Colonic mucosa (tissue), 4 donors: ENCODE measurements around the gene HGF. TPM values are rescaled to one million over a fixed set of nuclear protein-coding genes. Genes with fewer than 3 reads are reported as not detected.

Experiments used
- DNase-seq: peaks from one replicate; pipeline ENCODE4 v3.0.0-alpha.2; 2020
- H3K27ac ChIP-seq: fragments of 200-600 bp; one replicate; pipeline ENCODE4 v1.8.0; 2021
- H3K27me3 ChIP-seq: fragments of 200-600 bp; one replicate; pipeline ENCODE4 v1.8.0; 2021
- H3K36me3 ChIP-seq: fragments of 200-600 bp; one replicate; pipeline ENCODE4 v1.8.0; 2021
- H3K4me1 ChIP-seq: fragments of 200-600 bp; one replicate; pipeline ENCODE4 v1.8.0; 2021; ENCODE audit warnings: mild to moderate bottlenecking
- H3K4me3 ChIP-seq: fragments of 200-600 bp; one replicate; pipeline ENCODE4 v1.8.0; 2021
- H3K9ac ChIP-seq, 2 donors: one replicate each; pipeline ENCODE4 v1.7.0; 2013; ENCODE audit warnings: control low read depth in 2 of 2, low read depth in 2 of 2, low read length in 2 of 2
- H3K9me3 ChIP-seq: fragments of 200-600 bp; one replicate; pipeline ENCODE4 v1.8.0; 2021
- intact Hi-C: fragments of 100-400 bp; cut with DNase I; formaldehyde crosslinking; loops from one replicate; pipeline ENCODE4 v1.14.1; 2022
- total RNA-seq, 2 donors: library from RNA; stranded (reverse); fragmentation: NEBNext Ultra II Directional in 1 of 2; extraction: Animal tissue kit (Norgen Biotek cat#: 25700) in 1 of 2; gene quantifications; one replicate each; pipeline ENCODE4 v1.2.1, GENCODE V29; 2021
- TF ChIP-seq, protein P1 (sequence below): fragments of 200-600 bp; IDR thresholded peaks from one replicate; pipeline ENCODE4 v1.8.0; 2022; ENCODE audit warnings: antibody characterized with exemption, mild to moderate bottlenecking
- donor health status: healthy.
- donor health status: DM: no; HTN: no; CAD: no.
- donor health status: DM: no; HTN: no; CAD: no.

The HGF gene
- total RNA-seq, 2 donors from 2014 or later: 0.96 to 4.5 TPM

GRCh38 chr7:81669476-81670105, 100.3 kb downstream of the HGF start:
- TF ChIP-seq, protein P1, sequence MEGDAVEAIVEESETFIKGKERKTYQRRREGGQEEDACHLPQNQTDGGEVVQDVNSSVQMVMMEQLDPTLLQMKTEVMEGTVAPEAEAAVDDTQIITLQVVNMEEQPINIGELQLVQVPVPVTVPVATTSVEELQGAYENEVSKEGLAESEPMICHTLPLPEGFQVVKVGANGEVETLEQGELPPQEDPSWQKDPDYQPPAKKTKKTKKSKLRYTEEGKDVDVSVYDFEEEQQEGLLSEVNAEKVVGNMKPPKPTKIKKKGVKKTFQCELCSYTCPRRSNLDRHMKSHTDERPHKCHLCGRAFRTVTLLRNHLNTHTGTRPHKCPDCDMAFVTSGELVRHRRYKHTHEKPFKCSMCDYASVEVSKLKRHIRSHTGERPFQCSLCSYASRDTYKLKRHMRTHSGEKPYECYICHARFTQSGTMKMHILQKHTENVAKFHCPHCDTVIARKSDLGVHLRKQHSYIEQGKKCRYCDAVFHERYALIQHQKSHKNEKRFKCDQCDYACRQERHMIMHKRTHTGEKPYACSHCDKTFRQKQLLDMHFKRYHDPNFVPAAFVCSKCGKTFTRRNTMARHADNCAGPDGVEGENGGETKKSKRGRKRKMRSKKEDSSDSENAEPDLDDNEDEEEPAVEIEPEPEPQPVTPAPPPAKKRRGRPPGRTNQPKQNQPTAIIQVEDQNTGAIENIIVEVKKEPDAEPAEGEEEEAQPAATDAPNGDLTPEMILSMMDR: no peak
- Histone ChIP-seq H3K36me3 (no peaks in the 10 kb centered on the region), H3K4me3 (no peak overlapping the region), H3K9me3 (no peaks in the 10 kb centered on the region), H3K4me1 (no peaks in the 10 kb centered on the region), H3K27me3 (no peaks in the 10 kb centered on the region), H3K27ac (no peak overlapping the region), H3K9ac (no peak overlapping the region)
- intact Hi-C loops: no loop called here
- DNase-seq: no peak

GRCh38 chr7:81666209-81666608, 103.6 kb downstream of the HGF start:
- H3K4me1 ChIP-seq: no peaks in the 10 kb centered on the region
- no peak overlapping the region for H3K9ac ChIP-seq
- intact Hi-C loops: no loop called here
- H3K9me3 ChIP-seq: no peaks in the 10 kb centered on the region
- no peak for DNase-seq
- no peaks in the 10 kb centered on the region for H3K27me3 ChIP-seq
- no peaks in the 10 kb centered on the region for H3K36me3 ChIP-seq
- H3K27ac ChIP-seq: no peak overlapping the region
- no peak overlapping the region for H3K4me3 ChIP-seq
- TF ChIP-seq, protein P1: no peak

DNA sequence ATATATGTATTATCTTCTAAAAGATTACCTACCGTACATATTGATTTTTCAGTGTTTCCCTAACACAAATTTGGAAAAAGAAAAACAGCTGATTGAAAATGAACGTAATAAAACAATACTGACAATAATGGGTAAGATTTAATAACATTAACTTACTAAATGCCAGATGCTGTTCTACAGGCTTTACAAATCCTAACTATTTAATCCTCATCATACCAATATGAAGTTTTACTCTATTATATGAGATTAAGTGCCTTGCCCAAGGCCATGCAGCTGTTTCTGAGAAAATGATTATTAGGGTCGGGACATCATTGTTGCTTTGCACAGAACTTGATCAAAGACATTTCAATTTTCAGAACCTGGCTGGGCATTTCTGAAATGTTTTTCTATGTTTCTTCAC, 104.6 kb downstream of the HGF start:
- H3K9me3 ChIP-seq: no peaks in the 10 kb centered on the region
- no peaks in the 10 kb centered on the region for H3K4me1 ChIP-seq
- no peak overlapping the region for H3K9ac ChIP-seq
- H3K27ac ChIP-seq: no peak overlapping the region
- no peaks in the 10 kb centered on the region for H3K27me3 ChIP-seq
- no peak for DNase-seq
- intact Hi-C loops: no loop called here
- TF ChIP-seq, protein P1: no peak
- H3K4me3 ChIP-seq: no peak overlapping the region
- no peaks in the 10 kb centered on the region for H3K36me3 ChIP-seq

DNA sequence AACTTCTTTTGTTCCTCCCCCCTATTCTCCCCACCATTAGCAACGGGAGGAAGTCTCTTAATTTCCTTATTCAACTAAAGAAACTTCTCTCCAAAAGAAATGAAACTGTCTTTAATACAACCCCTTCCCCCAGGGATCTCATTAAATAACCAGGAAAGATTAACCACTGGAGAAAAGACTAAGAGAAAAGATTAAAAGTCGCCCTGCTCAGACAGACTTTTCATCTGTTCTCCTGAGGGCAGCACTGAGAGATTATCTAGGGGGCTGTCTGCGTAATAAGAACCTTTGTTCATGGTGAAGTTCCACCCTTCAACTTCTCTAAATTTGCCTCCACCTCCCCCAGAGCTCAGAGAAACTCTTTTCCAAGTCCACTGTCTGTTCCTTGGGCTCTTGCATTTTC, 105.5 kb downstream of the HGF start:
- Histone ChIP-seq H3K9ac (no peak overlapping the region), H3K36me3 (no peaks in the 10 kb centered on the region), H3K4me1 (no peaks in the 10 kb centered on the region), H3K27me3 (no peaks in the 10 kb centered on the region), H3K9me3 (no peaks in the 10 kb centered on the region), H3K27ac (no peak overlapping the region), H3K4me3 (no peak overlapping the region)
- no peak for DNase-seq
- TF ChIP-seq, protein P1: no peak
- intact Hi-C loops: no loop called here

DNA sequence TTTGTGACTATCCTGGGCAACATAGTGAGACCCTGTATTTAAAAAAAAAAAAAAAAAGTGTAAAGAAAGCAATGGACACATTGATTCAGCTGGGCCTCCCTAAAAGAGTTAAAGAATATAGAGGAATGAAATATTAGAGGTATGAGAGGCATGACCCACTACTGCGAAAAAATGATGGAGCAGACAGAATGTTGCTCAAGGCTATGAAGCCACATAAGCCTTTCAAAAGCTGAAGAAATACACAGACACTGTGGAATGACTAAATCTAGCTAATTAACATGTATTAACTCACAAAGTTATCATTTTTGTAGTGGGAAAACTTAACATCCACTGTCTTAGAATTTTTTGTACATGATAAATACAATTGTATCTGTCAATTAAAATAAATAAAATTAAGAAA, 107.3 kb downstream of the HGF start:
- Histone ChIP-seq H3K9me3 (no peaks in the 10 kb centered on the region), H3K27me3 (no peaks in the 10 kb centered on the region), H3K4me1 (no peaks in the 10 kb centered on the region), H3K9ac (no peak overlapping the region), H3K36me3 (no peaks in the 10 kb centered on the region), H3K4me3 (no peak overlapping the region), H3K27ac (no peak overlapping the region)
- TF ChIP-seq, protein P1: no peak
- intact Hi-C loops: no loop called here
- DNase-seq: no peak
